ENCODE measurements around the gene RANBP9.
A peak's percentile ranks its signal among the peaks of the same experiment; 100 is the strongest.

RANBP9 gene

GRCh38 chr6:13711324-13711732 is 307 bp downstream of the RANBP9 start:
- FAIRE-seq: no peak
- DNase-seq (ENCODE audit: low spot score): peak; percentile 51

DNA sequence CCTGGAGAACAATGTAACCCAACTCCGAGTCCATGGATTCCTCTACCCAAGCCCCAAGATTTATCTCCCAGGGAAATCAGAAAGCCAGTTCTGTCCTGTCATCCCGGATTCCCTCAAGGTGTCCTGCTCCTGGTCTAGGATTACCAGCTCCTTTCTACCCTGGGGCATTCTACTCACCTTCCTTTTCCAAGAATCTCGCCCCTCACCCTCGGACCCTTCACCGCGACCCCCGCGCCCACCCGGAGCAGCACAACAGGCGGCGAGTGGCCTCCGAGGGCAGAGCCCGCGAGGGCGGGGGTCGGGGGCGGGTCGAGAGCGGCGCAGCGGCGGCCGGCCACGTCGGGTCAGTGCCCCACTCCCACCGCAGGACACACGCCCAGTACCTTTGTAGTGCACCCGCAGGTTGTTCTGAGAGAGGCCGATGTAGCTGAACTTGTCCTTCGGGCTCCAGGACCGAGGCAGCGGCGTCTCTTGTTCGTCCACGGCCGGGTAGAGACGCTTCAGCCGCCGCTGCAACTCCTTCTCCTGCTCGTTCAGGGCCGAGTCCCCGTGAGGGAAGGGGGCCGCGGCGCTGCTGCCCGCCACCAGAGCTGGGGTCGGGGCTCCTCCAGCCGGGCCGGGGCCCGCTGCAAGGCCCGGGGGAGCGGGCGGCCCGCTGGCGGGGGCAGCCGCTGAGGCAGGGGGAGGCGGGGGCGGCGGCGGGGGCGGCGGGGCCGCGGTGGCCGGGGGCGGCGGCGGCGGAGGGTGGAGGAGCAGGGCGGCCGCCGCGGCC is 897 bp downstream of the RANBP9 start:
- FAIRE-seq (no peak), DNase-seq (ENCODE audit: low spot score) (peak; percentile 4)

GRCh38 chr6:13709689-13710551 is 1.7 kb downstream of the RANBP9 start:
- FAIRE-seq: peak; percentile 64

DNA sequence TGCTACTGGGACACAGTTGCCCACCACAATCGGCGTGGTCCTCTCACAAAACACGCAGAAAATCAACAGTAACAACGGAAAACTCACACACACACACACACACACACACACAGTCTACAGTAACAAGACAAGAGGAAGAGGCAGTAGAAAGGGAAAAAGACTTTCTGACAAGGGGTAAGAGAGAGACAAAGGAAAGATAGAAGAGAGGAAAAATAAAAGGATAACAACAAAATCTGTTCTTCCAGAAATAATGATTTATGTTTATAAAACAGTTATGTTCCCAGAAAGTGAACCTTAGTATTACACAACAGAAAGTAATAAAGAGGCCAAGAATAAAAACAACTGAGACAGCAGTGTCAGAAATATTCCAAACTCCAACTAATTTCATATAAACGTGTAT is 2.9 kb downstream of the RANBP9 start:
- DNase-seq (ENCODE audit: low spot score) (no peak), FAIRE-seq (no peak)

More at GRCh38 chr6:13709689-13710551, 1.7 kb downstream of the RANBP9 start:
- peak; percentile 29 for DNase-seq (ENCODE audit: low spot score)

GRCh38 chr6:13703496-13703895 is 8.1 kb downstream of the RANBP9 start:
- DNase-seq (ENCODE audit: low spot score) (no peak), FAIRE-seq (no peak)

DNA sequence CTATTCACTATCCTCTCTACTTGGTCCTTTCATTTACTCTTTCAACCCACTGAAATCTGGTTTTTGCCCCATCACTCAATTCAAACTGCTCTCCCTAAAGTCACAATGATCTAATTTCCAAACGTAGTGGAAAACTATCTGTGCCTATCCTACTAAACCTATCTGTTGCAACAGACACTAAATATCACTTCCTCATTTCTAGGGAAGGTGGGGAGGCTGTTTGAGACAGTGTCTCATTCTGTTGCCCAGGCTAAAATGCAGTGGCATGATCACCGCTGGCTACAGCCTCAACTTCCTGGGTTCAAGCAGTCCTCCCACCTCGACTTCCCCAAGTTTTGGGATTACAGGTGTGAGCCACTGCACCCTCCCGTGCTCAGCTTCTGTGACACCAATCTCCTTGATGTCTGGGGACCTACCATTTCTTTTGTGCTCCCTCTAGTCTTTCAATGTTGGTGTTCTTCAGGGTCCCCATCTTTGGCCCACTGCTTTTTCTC is 8.8 kb downstream of the RANBP9 start:
- FAIRE-seq (no peak), DNase-seq (ENCODE audit: low spot score) (no peak)

DNA sequence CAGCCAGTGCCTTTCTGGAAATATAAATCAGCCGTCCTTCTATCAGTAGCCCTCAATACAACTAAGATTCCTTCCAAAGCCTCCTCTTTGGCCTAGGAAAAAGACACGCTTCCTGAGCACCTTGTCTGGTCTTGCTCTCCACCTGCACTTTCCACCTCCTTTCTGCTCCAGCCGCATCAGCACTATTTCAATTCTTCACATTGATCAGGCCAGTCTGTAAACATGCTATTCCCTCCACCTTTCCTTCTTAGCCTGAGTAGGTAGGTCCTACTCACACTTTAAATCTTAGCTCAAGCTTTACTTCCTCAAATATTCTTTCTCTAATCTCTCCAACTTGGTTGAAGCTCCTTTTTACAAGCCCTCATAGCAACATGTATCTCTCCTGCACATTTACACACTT is 11.4 kb downstream of the RANBP9 start:
- DNase-seq (ENCODE audit: low spot score): no peak
- FAIRE-seq: no peak

- no peak for DNase-seq (ENCODE audit: low spot score)
- no peak for FAIRE-seq
Measured at GRCh38 chr6:13698715-13699114, 12.9 kb downstream of the RANBP9 start.

- DNase-seq (ENCODE audit: low spot score): no peak
- FAIRE-seq: no peak
Measured at GRCh38 chr6:13697857-13698256, 13.8 kb downstream of the RANBP9 start.

- DNase-seq (ENCODE audit: low spot score): peak; percentile 24
- FAIRE-seq: peak; percentile 81
Measured at GRCh38 chr6:13696226-13696625, 15.4 kb downstream of the RANBP9 start.

GRCh38 chr6:13695252-13695651 is 16.4 kb downstream of the RANBP9 start:
- no peak for DNase-seq (ENCODE audit: low spot score)
- no peak for FAIRE-seq

GRCh38 chr6:13694562-13694961 is 17.1 kb downstream of the RANBP9 start:
- FAIRE-seq: no peak
- no peak for DNase-seq (ENCODE audit: low spot score)

GRCh38 chr6:13689511-13690256 is 22.0 kb downstream of the RANBP9 start:
- no peak for FAIRE-seq
- no peak for DNase-seq (ENCODE audit: low spot score)

DNA sequence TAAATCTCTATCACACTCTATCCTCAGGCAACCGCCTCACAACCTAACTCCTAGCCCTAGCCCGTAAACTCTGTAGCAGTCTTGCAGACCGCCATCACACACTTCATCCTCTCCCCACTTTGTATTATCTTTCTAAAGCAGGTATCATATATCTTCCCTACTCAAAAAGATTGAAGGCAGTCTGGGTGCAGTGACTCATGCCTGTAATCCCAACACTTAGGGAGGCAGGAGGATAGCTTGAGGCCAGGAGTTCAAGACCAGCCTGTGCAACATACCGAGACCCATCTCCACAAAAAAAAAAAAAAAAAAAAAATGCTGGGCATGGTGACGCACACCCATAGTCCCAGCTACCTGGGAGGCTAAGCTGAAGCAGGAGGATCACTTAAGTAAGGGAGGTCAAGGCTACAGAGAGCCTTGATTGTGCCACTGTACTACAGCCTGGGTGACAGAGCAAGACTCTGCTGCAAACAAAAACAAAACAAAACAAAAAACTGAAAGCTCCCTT is 22.9 kb downstream of the RANBP9 start:
- FAIRE-seq (no peak), DNase-seq (ENCODE audit: low spot score) (no peak)

- FAIRE-seq: no peak
Measured at GRCh38 chr6:13687917-13688351, 23.7 kb downstream of the RANBP9 start.

GRCh38 chr6:13684855-13685254 is 26.8 kb downstream of the RANBP9 start:
- no peak for FAIRE-seq
- no peak for DNase-seq (ENCODE audit: low spot score)

More at GRCh38 chr6:13687917-13688351, 23.7 kb downstream of the RANBP9 start:
- DNase-seq (ENCODE audit: low spot score): no peak

- FAIRE-seq (no peak), DNase-seq (ENCODE audit: low spot score) (no peak)
Measured at GRCh38 chr6:13683038-13683437, 28.6 kb downstream of the RANBP9 start.

DNA sequence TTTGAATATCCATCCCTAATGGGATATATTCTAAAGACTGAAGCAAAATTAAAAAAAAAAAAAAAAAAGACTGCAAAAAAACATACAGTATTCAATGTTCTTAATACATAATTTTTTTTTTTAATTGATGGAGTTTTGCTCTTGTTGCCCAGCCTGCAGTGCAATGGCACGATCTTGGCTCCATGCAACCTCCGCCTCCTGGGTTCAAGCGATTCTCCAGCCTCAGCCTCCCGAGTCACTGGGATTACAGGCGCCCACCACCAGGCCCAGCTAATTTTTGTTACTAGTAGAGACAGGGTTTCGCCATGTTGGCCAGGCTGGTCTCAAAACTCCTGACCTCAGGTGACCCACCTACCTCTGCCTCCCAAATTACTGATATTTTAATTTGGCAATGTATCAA is 29.3 kb downstream of the RANBP9 start:
- no peak for FAIRE-seq
- no peak for DNase-seq (ENCODE audit: low spot score)

GRCh38 chr6:13681305-13682061 is 30.2 kb downstream of the RANBP9 start:
- DNase-seq (ENCODE audit: low spot score) (no peak), FAIRE-seq (no peak)

GRCh38 chr6:13680448-13680968 is 31.1 kb downstream of the RANBP9 start:
- DNase-seq (ENCODE audit: low spot score): no peak
- FAIRE-seq: no peak

Data from RCC 7860 (cell line).